Stimulated activated CD4-positive, alpha-beta T cell treated with anti-CD3 and anti-CD28 coated beads, Interleukin-1b, Interleukin-23, amount 100 ng/mL, for 1 hour (primary cell): ENCODE data around the gene LCN9.
A peak's percentile ranks its signal among the peaks of the same experiment; 100 is the strongest.

Source experiments
- DNase-seq, 2 donors: peaks; one replicate each; pipeline ENCODE4 v3.0.0-alpha.2; 2020; ENCODE audit warnings: low read depth in 2 of 2

LCN9 gene

GRCh38 chr9:135698236-135698635 lies 35.1 kb downstream of the LCN9 start:
- no peak for DNase-seq

GRCh38 chr9:135698767-135699166 lies 35.7 kb downstream of the LCN9 start:
- DNase-seq: no peak

GRCh38 chr9:135699440-135699839 lies 36.3 kb downstream of the LCN9 start, which contains the start of gene SOHLH1:
SOHLH1 (minus strand) TSS chr9:135699481; CDS start chr9:135699467, 14 bp downstream.
- no peak for DNase-seq

- DNase-seq: no peak
These were observed 37.4 kb downstream of the LCN9 start for GRCh38 chr9:135700525-135700924.

GRCh38 chr9:135701067-135701958 lies 38.2 kb downstream of the LCN9 start:
- DNase-seq: no peak

- DNase-seq: peak in 1 of 2 donors; percentile 53
These were observed 39.0 kb downstream of the LCN9 start, which contains the start of gene KCNT1 for GRCh38 chr9:135701959-135702721. KCNT1 (plus strand) TSS chr9:135702185; CDS start chr9:135702259, 74 bp downstream.

GRCh38 chr9:135703726-135704125 lies 40.6 kb downstream of the LCN9 start:
- no peak for DNase-seq

- no peak for DNase-seq
These were observed 41.4 kb downstream of the LCN9 start for GRCh38 chr9:135704483-135704882.

- DNase-seq: no peak
These were observed 42.3 kb downstream of the LCN9 start for GRCh38 chr9:135705376-135705775.

GRCh38 chr9:135706288-135706687 lies 43.2 kb downstream of the LCN9 start:
- no peak for DNase-seq

GRCh38 chr9:135707252-135708138 lies 44.4 kb downstream of the LCN9 start:
- DNase-seq: no peak

GRCh38 chr9:135708164-135708563 lies 45.1 kb downstream of the LCN9 start:
- DNase-seq: no peak

- no peak for DNase-seq
These were observed 48.3 kb downstream of the LCN9 start for GRCh38 chr9:135711391-135711790.

- DNase-seq: no peak
These were observed 48.8 kb downstream of the LCN9 start for GRCh38 chr9:135711881-135712280.

- no peak for DNase-seq
These were observed 49.6 kb downstream of the LCN9 start for GRCh38 chr9:135712613-135713295.

- no peak for DNase-seq
These were observed 51.3 kb downstream of the LCN9 start for GRCh38 chr9:135714242-135715055.

- DNase-seq: no peak
These were observed 52.0 kb downstream of the LCN9 start for GRCh38 chr9:135715056-135715595.

GRCh38 chr9:135716045-135716444 lies 52.9 kb downstream of the LCN9 start:
- DNase-seq: no peak
